Ascending aorta (tissue), 2 donors: ENCODE data around the gene ATP2A1. TPM values are rescaled to one million over a fixed set of nuclear protein-coding genes. Genes with fewer than 3 reads are reported as not detected.
A peak's percentile ranks its signal among the peaks of the same experiment; 100 is the strongest.

Source experiments
- DNase-seq, 2 donors: peaks; one replicate each; pipeline ENCODE4 v3.0.0-alpha.2; 2019; ENCODE audit warnings: low spot score in 2 of 2
- H3K27ac ChIP-seq, 2 donors: fragments of 200-600 bp; sonication (generic); one replicate each; pipeline ENCODE4 v1.5.1; 2016 to 2017; ENCODE audit warnings: mild to moderate bottlenecking in 1 of 2
- H3K27me3 ChIP-seq: fragments of 200-600 bp; sonication (generic); one replicate; pipeline ENCODE4 v1.5.1; 2017
- H3K36me3 ChIP-seq, 2 donors: fragments of 200-600 bp; sonication (generic); one replicate each; pipeline ENCODE4 v1.5.1; 2016
- H3K4me1 ChIP-seq, 2 donors: fragments of 200-600 bp; sonication (generic); one replicate each; pipeline ENCODE4 v1.5.1; 2016 to 2017; ENCODE audit warnings: mild to moderate bottlenecking in 1 of 2
- H3K4me3 ChIP-seq, 2 donors: fragments of 200-600 bp; sonication (generic); one replicate each; pipeline ENCODE4 v1.5.1; 2016 to 2017; ENCODE audit warnings: mild to moderate bottlenecking in 1 of 2
- H3K9me3 ChIP-seq, 2 donors: fragments of 200-600 bp; sonication (generic); one replicate each; pipeline ENCODE4 v1.5.1; 2016
- CTCF ChIP-seq, 3 experiments: fragments of 200-600 bp in 2 of 3; fragments of 450-650 bp in 1 of 3; sonication (generic) in 2 of 3; IDR thresholded peaks; one replicate each; pipeline ENCODE4 v1.5.1; 2016 to 2019; ENCODE audit warnings: antibody characterized with exemption in 3 of 3, mild to moderate bottlenecking in 1 of 3, moderate library complexity in 1 of 3
- intact Hi-C: fragments of 100-400 bp; cut with DNase I; formaldehyde crosslinking; loops from one replicate; pipeline ENCODE4 v1.15.1; 2023
- total RNA-seq: library from RNA; depleted of rRNA; stranded (reverse); fragments of >200 nt; gene quantifications from one replicate; pipeline ENCODE4 v1.1.0, GENCODE V29; 2016

Gene ATP2A1
- total RNA-seq, 1 donor from 2014 or later, result not detected

- DNase-seq, result no peak
- intact Hi-C loops, result no loop called here
- no peak for TF ChIP-seq CTCF (IDR thresholded peaks at IDR 0.05)
These were observed 68.4 kb downstream of the ATP2A1 start for GRCh38 chr16:28946681-28947080.

GRCh38 chr16:28950648-28951409 lies 72.5 kb downstream of the ATP2A1 start, which contains the start of gene NFATC2IP:
Gene NFATC2IP (plus strand): TSS chr16:28950937. CDS start chr16:28951012, 75 bp downstream.
- intact Hi-C loops, result loop anchor here (1.0 kb wide), 6 partner anchors 23 to 128 kb away; partner anchors contain the start of genes RABEP2, SH2B1, SPNS1 and TUFM
- TF ChIP-seq CTCF (IDR thresholded peaks at IDR 0.05), result no peak
- H3K36me3 ChIP-seq, result peaks cover 13 to 28% of the 10 kb centered on the region in 2 donors
- peak within 1 kb of the TSS; percentile 84 to 89 for H3K27ac ChIP-seq
- H3K9me3 ChIP-seq, result no peaks in the 10 kb centered on the region
- H3K4me1 ChIP-seq, result peaks cover 3 to 9% of the 10 kb centered on the region in 2 donors
- H3K4me3 ChIP-seq, result peak within 1 kb of the TSS; percentile 71 to 100
- peak; percentile 99 to 100 for DNase-seq
- no peaks in the 10 kb centered on the region for H3K27me3 ChIP-seq

More at GRCh38 chr16:28946681-28947080, 68.4 kb downstream of the ATP2A1 start:
- no peaks in the 10 kb centered on the region for H3K9me3 ChIP-seq
- peaks cover 3 to 7% of the 10 kb centered on the region in 2 donors for H3K4me1 ChIP-seq
- H3K27me3 ChIP-seq, result no peaks in the 10 kb centered on the region
- H3K27ac ChIP-seq, result no peak overlapping the region
- no peak overlapping the region for H3K4me3 ChIP-seq
- no peaks in the 10 kb centered on the region for H3K36me3 ChIP-seq

- H3K27ac ChIP-seq, result peak overlapping the region; percentile 84 to 89
- H3K4me3 ChIP-seq, result peak overlapping the region; percentile 71 to 100
- no peak for TF ChIP-seq CTCF (IDR thresholded peaks at IDR 0.05)
- no peaks in the 10 kb centered on the region for H3K9me3 ChIP-seq
- peaks cover 19 to 34% of the 10 kb centered on the region in 2 donors for H3K36me3 ChIP-seq
- H3K27me3 ChIP-seq, result no peaks in the 10 kb centered on the region
- intact Hi-C loops, result no loop called here
- DNase-seq, result peak in 1 of 2 donors; percentile 65
- peaks cover 3 to 9% of the 10 kb centered on the region in 2 donors for H3K4me1 ChIP-seq
These were observed 73.2 kb downstream of the ATP2A1 start for GRCh38 chr16:28951410-28951943.

Other genes with a start within 250 kb of the ATP2A1 start
- not detected for gene NPIPB8, start 240.4 kb upstream of the ATP2A1 start, total RNA-seq
- gene EIF3C, start 167.0 kb upstream of the ATP2A1 start, total RNA-seq, result 356 TPM
- gene NPIPB9, start 126.7 kb upstream of the ATP2A1 start, total RNA-seq, result not detected
- gene ATXN2L, start 55.5 kb upstream of the ATP2A1 start, total RNA-seq, result 169 TPM
- 92.5 TPM for gene TUFM, start 32.1 kb upstream of the ATP2A1 start, total RNA-seq
- 69.6 TPM for gene SH2B1, start 14.6 kb upstream of the ATP2A1 start, total RNA-seq
- gene RABEP2, start 46.8 kb downstream of the ATP2A1 start, total RNA-seq, result 64.5 TPM
- gene CD19, start 53.5 kb downstream of the ATP2A1 start, total RNA-seq, result not detected
- gene NFATC2IP, start 72.4 kb downstream of the ATP2A1 start, total RNA-seq, result 11.2 TPM
- gene SPNS1, start 96.3 kb downstream of the ATP2A1 start, total RNA-seq, result 59.3 TPM
- 53.4 TPM for gene LAT, start 106.6 kb downstream of the ATP2A1 start, total RNA-seq